Measurements from ENCODE around the gene SERPINA12.

The SERPINA12 gene, protein sequence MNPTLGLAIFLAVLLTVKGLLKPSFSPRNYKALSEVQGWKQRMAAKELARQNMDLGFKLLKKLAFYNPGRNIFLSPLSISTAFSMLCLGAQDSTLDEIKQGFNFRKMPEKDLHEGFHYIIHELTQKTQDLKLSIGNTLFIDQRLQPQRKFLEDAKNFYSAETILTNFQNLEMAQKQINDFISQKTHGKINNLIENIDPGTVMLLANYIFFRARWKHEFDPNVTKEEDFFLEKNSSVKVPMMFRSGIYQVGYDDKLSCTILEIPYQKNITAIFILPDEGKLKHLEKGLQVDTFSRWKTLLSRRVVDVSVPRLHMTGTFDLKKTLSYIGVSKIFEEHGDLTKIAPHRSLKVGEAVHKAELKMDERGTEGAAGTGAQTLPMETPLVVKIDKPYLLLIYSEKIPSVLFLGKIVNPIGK

DNA sequence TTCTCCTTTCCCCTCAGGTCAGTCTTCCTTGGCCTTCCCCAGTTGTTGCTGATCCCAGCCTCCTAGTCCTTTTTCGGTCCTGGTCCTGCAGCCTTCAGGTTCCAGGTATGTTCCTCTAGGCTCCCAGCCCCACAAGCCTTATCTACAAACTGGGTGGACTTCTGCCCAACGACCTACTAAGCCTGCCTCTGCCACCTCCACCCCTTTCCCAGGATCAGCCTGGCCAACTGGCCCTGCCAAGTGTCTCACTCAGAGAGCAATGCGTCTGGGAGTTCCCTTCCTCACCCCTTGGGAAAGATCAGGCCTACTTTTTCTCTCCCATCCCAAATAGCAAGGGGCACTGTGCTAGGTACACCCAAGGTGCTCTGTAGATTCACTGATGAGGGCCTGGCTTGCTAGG is at the start of gene SERPINA12:
Gene SERPINA12 (minus strand): TSS at position 114 of the 400 bp plus-strand sequence. CDS start 11,072 bp downstream, outside the sequence.
- in situ Hi-C loops (cut with MboI; ENCODE audit: low sequenced_read_pairs), result no loop called here

DNA sequence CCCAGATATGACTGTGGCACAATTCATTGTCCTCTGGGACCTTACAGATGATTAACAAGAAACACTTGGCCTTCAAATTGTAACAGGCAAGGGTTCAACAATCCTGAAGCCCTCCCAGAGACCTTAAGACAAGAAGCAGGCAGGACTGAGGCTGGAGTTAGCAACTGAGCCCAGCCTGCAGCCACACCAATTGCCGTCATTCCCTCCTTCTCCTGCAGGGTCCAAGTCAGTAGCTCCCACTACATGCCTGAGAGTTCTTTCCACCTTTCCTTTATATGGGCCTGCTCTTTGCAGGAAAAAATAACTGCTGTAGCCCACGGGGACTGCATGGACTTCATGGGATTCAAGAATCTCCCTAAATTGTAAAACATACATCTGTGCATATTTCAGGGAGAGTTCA is 49.6 kb upstream of the SERPINA12 start:
- in situ Hi-C loops (cut with MboI; ENCODE audit: low sequenced_read_pairs), result no loop called here

DNA sequence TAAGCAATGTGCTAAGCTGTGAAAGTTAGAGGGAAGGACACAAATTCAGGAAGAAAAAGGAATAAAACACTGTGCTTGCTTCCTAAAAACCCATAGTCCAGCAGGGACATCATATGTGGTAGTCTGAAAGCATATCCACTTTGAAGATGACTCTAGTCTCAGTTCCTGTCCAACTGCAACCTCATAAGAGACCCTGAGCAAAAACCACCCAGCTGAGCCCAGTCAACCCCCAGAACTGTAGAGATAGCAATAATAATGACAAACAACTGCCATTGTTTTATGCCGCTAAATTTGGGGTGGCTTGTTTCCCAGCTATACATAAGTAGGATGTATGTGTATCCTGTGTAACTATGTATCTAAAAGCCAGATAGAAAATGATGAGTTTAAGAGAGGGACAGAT is 48.1 kb upstream of the SERPINA12 start:
- in situ Hi-C loops (cut with MboI; ENCODE audit: low sequenced_read_pairs), result no loop called here

DNA sequence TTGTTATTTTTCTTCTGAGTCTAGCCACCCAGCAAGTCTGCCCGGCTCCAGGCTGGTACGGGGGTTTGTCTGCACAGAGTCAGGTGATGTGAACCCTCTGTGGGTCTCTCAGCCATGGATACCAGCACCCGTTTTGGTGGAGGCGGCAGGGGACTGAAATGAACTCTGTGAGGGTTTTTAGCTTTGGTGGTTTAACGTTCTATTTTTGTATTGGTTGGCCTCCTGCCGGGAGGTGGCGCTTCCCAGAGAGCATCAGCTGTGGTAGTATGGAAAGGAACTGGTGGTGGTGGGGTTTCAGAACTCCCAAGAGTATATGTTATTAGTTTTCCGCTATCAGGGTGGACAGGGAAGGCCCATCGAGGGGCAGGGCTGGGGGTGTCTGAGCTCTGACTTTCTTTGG is 46.7 kb upstream of the SERPINA12 start:
- in situ Hi-C loops (cut with MboI; ENCODE audit: low sequenced_read_pairs), result no loop called here

DNA sequence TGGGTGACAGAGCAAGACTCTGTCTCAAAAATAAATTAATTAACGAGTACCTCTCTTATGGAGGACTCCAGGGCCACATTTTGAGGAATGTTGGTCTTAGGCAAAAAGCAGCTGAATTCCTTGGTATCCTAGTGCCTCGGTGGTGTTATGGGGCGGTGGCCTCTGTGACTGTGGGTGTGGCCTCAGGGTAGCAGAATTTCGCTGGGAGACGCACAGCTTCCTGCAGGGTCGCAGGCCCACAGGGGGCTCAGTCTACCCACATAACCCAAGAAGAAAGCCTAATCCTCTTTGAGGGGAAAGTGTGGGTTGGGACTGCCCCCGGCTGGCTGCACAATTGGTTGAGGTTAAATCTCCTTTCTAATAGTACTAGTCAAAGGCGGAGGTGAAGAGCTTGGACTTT is 40.8 kb upstream of the SERPINA12 start:
- in situ Hi-C loops (cut with MboI; ENCODE audit: low sequenced_read_pairs), result no loop called here

DNA sequence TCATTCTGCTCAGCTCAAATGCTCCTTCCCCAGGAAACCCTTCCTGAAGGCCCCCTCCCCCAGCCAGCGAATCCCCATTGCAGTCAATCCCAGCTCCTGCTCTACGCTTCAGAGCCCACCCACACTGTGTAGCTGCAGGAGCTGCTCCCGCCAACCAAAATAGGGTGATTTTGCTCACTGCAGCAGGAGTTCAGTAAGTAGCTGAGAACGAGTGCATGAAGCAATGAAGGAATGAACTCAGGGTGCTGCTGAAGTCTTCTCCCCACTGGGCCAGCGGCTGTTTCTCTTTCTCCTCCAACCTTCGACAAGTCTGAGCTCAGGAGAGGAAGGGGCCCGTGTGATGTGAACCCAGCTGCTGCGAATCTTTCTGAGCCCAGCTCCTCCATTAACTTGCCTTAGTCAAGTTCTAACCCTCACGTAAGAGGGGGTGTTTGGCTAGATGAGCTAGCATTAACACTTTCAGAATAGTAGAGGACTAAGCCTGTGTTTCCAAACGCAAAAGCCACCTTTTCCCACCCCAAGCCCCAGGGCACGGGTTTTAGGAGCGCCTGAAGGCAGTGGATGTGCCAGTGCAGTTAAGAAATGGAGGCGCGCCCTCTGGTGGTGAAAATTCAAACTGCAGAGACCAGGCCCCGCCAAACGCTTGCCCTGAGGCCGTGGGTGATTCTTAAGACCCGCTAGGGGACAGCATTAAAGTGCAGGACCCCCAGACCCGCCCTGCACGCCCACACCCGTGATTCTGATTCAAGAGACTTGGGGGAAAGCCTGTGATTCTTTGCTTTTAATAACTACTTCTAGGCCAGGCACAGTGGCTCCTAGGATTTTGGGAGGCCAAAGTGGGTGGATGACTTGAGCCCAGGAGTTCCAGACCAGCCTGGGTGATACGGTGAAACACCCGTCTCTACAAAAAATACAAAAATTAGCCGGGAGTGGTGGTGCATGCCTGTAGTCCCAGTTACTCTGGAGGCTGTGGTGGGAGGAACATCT is 40.0 kb upstream of the SERPINA12 start:
- in situ Hi-C loops (cut with MboI; ENCODE audit: low sequenced_read_pairs), result no loop called here

DNA sequence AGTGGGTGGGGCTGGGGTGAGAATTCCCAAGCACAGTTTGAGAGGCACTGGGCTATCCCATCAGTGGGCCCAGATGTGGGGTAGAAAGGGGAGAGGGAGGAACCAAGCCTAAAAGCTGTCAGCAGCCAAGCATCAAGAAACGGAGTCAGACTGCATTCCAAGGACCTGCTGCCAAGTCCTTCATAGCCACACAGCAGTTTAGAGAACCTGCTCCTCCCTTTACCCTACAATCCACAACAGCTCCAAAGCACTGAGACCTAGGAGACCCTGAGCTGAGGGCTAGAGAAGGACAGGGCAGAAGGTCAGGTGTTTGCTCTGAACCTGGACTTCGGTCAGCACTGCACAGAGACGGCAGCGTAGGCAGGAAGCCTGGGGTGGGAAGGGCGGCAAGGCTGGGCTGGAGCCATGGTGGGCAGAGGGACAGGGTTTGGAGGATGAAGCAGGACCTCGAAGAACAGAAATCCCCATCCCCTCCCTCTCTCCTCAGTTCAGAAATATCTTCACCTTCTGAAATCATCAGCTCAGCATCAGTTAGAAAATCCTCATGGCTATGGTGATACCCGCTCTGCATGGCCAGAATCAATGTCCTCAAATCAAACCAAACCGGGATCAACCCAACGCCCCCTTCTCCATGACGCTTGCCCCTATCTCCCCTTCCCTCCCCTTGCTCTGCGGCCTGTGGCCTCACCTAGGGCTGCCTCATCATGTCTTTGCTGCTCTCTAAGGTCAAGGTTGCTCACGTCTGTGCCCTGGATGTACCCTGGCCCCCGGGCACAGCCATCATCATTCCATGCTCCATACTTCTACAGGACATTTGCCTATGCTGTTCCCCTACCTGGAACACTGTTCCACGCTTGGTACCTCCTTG is 39.1 kb upstream of the SERPINA12 start:
- in situ Hi-C loops (cut with MboI; ENCODE audit: low sequenced_read_pairs), result no loop called here

DNA sequence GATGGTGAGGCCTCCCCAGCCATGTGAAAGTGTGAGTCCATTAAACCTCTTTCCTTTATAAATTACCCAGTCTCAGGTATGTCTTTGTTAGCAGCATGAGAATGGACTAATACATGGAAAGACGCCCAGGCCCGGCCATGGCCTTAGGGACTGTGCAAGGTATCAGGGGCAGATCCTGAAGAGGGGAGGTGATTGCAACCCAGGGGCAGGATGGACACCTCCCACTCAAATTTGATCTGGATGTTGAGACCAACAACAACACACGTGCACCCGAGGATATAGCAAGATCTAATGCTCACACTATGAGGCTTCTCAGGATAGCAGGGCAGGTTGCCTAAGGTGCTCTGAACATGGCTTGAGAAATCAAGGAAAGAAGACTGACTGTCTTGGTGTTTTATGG is 38.5 kb upstream of the SERPINA12 start:
- in situ Hi-C loops (cut with MboI; ENCODE audit: low sequenced_read_pairs), result no loop called here

DNA sequence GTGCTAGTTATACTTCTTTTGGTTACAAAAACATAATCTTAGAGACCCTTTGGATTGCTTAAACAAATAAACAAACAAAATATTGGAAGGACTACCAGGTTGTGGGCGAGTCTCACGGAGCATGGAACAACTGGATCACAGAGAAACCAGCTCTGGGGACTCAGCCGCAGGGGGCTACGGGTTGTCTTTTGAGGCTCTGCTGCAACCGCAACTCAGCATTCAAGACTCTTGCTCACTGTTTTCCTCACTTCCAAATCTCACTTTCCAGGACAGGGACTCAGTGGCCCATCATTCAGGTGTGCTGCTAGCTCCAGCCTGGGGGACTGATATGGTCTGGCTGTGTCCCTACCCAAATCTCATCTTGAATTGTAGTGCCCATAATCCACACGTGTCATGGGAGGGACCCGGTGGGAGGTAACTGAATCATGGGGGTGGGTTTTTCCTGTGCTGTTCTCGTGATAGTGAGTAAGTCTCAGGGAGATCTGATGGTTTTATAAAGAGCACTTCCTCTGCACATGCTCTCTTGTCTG is 37.9 kb upstream of the SERPINA12 start:
- in situ Hi-C loops (cut with MboI; ENCODE audit: low sequenced_read_pairs), result no loop called here

DNA sequence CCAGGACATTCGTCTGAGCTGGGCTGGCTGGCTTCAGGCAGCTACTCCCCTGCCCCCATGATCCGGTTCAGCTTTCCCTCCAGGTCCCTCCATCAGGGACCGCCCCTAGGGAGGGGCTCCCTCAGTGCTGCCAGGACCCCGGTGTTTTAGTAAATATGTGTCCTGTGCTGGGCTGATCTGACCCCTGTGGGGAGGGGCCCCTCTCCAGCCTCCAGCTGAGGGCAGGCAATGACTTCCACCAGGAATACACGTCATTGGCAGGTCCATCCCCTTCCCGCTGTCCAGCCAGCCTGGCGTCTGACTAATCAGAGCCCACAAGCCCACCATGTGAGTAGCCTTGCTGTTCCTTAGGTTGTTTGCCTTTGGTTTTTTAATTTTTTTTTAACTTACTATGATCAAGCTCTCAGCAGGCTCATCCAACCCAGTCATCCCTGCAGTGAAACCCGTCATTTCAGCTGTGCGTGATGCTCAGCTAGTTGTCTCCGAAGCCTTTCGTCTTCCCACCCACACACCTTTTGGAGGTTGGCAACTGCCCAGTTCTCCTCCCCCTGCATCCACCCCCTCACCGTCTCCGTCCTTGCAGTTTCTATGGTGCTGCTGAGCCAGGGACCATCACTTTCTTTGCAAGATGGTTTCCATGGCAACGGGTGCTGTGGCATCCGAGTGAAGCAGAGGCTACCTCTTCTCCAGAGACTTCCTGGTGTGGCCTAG is 36.0 kb upstream of the SERPINA12 start:
- in situ Hi-C loops (cut with MboI; ENCODE audit: low sequenced_read_pairs), result no loop called here

DNA sequence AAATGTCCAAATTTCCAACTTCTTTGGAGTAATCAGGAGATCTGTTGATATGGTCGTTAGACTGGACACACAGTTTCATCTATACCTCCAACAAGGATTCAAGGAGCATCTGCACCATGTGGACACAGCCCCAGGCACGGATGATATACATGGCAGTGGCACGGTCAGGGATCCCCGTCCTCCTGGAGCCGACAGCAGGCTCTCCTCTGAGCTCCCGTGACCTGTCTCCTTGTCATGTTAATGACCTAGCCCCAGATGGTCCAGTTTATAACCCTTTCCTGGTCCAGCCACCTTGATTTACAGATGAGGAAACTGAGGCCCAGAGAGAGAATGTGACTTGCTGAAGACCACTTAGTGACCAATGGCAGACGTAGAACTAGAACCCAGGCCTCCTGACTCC is 35.5 kb upstream of the SERPINA12 start:
- in situ Hi-C loops (cut with MboI; ENCODE audit: low sequenced_read_pairs), result no loop called here

DNA sequence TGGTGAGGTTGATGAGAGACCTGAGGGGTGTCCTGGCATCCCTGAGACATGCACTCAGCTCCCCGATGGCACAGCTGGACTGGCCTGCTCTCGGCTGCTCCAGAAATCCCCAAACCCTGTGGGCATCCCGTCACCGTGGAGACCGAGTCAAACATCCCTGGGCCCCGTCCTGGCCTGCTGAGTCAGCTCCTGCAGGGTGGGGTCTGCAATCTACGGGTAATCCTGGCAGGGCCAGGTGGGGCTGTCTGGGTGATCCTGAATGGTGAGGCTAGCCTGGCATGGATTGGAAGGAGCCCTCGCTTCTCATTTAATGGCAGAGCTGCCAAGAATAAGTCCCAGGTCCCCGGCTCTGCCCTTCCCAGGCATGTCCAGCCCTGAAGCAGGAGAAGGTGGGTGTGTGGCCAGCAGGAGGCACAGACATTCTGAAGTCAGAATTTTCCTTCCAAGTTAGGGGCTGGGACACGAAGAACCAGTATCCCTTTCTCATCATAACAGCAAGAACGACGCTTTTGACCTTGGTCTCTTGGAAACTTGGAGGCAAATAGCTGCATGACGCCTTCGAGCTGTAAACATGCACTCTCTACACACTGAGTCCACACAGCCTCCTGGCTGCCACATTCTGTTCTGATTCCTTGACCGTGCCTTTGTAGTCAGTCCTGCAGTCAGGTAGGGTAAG is 34.3 kb upstream of the SERPINA12 start:
- in situ Hi-C loops (cut with MboI; ENCODE audit: low sequenced_read_pairs), result no loop called here

DNA sequence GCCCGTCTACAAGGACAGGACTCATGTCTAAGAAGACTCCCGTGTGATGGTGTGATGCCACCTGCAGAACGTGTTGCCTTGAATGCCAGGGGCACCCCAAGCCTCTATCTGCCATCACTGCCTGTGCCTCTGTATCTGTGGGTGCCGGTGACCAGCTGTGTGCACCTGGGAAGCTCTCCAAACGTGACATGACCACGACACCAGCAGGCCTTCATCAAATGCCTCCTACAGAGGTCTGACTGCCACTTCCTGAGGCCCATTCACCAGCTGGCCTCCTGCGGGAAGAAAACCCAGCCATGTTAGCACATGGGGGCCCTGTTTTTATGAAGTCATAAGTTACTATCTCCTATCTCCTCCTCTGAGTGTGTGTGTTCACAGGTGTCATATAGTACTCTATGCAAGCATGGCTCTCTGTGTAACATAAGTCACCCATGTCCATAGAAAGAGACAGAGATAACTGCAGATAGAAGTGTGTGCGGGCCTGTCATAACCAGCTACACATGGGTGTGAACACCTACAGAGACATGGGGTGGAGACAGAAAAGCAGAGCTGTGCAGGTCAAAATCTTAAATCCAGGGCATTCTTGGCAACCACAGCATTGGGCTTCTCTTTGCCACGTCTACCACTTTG is 33.7 kb upstream of the SERPINA12 start:
- in situ Hi-C loops (cut with MboI; ENCODE audit: low sequenced_read_pairs), result no loop called here

DNA sequence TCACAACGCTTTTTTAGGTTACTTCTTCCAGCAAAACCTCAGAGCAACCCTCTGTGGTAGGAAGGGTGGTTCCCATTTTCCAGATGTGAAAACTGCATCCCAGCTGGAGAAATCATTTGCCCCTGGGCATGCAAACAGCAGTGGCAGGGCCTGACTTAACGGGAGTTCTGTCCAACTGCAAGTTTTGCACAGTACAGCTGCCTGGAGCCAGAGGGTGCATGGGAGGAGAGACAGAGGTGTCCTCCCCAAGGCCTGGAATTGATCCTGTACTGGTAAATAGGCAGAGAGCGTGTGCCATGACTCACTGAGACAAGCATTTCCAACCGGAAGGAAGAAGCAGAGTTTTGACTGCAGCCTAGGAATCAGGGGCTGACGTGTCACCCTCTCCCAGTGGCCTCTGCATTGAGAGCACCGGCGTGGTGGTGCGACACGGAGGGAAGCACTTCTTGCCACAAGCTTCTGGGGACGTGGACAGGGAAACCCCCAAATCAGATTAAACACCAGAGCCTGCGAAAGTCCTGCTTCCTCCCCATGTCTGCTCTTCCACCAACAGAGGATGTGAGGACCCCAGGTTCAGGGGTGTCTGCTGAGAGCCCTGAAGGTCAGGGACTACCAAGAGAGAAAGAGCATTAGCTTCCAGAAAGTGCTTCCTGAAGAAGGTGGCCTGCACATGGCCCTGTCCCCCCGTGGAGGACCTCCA is 33.0 kb upstream of the SERPINA12 start:
- in situ Hi-C loops (cut with MboI; ENCODE audit: low sequenced_read_pairs), result no loop called here

DNA sequence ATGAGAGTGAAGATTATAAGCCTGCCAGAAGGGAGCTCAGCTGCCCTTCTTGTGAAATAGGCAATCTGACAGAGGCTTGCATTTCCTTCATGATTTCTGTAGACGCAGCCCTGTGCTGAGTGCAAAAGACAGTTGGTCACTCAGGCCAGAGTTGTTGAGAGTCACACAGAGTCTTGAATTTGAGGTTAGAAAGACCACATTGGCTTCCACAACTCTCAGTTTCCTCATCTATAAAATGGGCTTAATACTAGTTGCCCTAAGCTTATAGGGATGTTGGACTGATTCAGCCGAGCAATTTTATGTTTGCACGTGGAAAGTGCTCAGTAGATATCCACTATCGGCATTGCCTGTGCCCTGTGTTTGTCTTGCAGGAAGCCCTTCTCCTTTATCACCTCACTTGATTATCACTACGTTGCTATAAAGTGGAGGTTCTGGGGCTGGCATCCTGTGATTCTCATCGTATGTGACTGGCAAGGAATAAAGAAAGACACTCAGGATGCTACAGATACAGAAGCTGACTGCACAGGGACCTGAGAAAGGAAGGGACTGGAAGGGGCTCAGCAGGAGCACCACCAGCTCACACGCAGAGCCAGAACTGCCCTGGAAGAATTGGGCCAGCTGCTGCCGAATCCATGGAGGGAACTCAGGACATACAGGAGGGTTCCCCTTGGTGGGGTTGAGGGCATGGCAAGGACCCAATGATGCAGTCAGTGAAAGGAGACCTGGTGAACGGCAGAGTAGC is 32.1 kb upstream of the SERPINA12 start:
- in situ Hi-C loops (cut with MboI; ENCODE audit: low sequenced_read_pairs), result no loop called here

DNA sequence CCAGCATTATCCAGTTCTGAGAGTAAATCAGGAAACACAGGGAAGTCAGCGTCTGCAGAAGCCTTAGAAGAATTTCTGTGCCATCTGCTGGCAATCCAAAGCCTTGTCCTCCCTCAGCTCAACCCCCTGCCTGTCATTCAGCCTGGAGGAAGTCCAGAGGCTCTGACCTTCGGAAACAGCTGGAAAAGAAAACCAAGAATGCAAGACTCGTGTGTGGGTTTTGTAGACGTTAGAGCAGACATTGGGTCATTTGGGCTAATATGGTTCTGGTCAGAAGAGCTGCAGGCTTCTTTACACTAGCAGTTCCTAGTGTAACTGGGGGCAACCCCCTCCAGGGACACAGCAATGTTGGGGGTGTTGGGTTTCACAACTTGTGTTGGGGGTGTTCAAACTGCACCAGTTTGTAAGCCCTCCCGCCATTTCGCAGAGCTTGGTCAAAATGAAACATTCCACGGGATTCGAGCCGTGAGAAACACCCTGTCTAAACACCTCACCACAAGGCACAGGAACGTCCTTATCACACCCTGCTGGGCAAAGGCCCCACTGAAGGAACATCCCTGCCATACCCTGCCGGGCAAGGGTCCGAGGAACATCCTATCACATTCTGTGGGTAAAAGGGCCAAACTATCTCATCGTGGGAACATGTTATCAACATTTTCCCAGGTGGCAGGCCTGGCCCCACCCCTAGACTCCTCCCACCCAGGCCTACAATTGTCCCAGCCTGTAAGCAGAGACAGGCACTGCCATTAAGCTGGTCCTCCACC is 30.9 kb upstream of the SERPINA12 start:
- in situ Hi-C loops (cut with MboI; ENCODE audit: low sequenced_read_pairs), result no loop called here

DNA sequence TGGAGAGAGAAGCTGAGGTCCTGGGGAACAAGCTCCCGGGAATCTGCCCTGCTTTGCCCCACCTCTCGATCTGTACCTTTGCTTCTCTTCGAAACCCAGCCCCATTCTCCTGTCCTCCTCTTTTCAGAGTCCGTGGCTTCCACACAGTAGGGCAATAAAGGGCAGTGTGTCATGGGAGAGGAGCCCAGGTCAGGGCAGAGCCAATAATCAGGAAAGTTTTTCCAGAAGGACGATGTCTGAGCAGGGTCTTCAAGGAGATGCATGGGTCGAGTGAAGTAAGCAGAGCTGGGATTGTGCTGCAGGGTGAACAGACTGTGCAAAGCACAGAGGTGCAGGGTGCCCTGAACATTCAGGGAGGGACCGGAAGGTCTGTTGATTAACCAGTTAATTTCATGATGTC is 29.9 kb upstream of the SERPINA12 start:
- in situ Hi-C loops (cut with MboI; ENCODE audit: low sequenced_read_pairs), result no loop called here

Measured in HL-60/S4 (cell line).